Lung microvascular endothelial cell (primary cell): Measurements from ENCODE around the gene FAM180B. TPM values are rescaled to one million over a fixed set of nuclear protein-coding genes. Genes with fewer than 3 reads are reported as not detected.
A peak's percentile ranks its signal among the peaks of the same experiment; 100 is the strongest.
"Not testable (repeated sequence)": the region's sequence is repeated elsewhere in the genome, so short reads cannot be mapped to it uniquely, and the experiment has no call there.

Experiments
- DNase-seq, 2 donors: peaks; one replicate each; pipeline versions ENCODE4 v3.0.0 to v3.0.0-alpha.2; 2010; ENCODE audit warnings: low read depth in 2 of 2
- total RNA-seq: library from RNA; depleted of rRNA; stranded (reverse); fragments of >200 nt; gene quantifications from 2 replicates; pipeline ENCODE4 v1.2.1, GENCODE V29; 2014

The FAM180B gene, protein sequence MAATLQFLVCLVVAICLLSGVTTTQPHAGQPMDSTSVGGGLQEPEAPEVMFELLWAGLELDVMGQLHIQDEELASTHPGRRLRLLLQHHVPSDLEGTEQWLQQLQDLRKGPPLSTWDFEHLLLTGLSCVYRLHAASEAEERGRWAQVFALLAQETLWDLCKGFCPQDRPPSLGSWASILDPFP
- not detected in 2 replicates for total RNA-seq

- no peak for DNase-seq
Observed at GRCh38 chr11:47586098-47586855, at the start of gene FAM180B. TSS of gene FAM180B (plus strand) at chr11:47586678. CDS start at chr11:47586769, 91 bp downstream.

DNA sequence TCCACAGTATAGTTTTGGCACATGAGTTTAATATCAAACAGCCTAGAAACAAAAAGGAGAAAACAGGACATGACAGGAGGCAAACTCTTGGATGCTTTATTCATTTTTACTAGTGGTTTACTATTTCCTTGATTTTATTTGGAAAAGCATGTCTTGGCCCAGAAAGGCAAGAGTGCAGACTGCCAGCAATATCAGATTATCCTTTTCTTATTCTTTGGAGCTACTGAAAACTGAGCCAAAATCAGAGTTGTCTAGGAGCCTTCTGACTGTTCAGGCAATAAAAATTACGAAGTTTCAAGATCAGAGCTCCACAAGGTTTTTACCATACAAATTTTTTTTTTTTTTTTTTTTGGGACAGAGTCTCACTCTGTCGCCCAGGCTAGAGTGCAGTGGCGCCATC, 49.6 kb upstream of the FAM180B start:
- DNase-seq: no peak

- peak; percentile 73 for DNase-seq
Observed at GRCh38 chr11:47538741-47539565, 47.5 kb upstream of the FAM180B start.

- DNase-seq: no peak
Observed at GRCh38 chr11:47539681-47540039, 46.8 kb upstream of the FAM180B start.

DNA sequence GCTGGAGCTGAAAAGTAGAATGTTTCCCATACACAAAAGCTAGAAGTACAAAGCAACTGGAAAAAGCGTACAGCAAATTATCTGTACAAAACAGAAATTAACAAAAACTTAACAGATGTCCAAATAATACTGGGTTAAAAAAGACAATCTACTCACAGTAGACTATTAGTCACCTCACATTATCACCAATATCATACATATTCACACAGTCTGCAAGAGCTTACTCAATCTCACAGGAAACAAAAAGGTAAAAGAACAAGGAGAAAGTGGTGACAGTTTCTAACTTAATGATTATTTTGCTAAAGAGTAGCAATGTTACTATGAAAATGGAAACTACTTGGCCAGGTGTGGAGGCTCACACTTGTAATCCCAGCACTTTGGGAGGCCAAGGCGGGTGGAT, 45.4 kb upstream of the FAM180B start:
- no peak for DNase-seq

DNA sequence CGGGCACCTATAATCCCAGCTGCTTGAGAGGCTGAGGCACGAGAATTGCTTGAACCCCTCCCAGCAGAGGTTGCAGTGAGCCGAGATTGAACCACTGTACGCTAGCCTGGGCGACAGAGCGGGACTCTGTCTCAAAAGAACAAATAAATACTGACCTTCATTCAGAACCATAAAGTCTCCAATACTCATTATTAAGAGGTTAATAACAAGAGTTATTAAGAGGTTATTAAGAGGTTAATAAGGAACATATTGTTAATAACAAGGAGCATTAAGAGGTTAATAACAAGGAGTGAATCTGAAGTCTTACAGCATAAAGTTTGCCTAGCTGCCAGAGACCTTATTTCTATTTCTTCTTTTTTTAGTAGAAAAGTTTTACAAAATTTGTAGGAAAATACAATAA, 41.2 kb upstream of the FAM180B start:
- no peak for DNase-seq

GRCh38 chr11:47546274-47546673, 40.2 kb upstream of the FAM180B start:
- DNase-seq: not testable (repeated sequence)

DNA sequence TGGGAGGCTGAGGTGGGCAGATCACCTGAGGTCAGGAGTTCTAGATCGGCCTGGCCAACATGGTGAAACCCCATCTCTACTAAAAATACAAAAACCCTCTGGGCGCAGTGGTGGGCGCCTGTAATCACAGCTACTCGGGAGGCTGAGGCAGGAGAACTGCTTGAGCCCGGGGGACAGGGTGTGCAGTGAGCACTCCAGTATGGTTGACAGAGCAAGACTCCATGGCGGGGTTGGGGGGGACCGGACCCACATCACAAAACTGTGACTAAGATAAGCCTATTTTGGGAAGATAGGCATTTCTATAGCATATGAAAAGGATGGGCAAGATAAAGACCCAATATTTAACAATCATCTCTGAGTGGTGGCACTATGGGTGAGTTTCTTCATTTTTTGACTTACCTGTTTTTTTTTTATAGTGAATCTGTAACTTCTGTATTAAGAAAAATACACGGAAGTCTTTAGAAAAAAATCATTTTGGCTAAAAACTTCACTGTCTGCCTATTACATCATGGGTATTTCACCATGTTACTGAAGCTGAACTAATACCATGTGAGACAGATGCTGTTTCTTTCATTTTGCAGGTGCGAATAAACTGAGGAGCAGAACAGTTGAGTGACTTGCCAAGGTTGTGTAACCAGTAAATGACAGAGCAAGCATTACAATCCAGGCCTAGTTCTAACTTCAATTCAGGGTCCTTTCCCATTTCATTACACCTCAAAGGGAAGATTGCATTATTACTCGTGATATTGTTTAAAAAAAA, 36.0 kb upstream of the FAM180B start:
- DNase-seq: no peak

DNA sequence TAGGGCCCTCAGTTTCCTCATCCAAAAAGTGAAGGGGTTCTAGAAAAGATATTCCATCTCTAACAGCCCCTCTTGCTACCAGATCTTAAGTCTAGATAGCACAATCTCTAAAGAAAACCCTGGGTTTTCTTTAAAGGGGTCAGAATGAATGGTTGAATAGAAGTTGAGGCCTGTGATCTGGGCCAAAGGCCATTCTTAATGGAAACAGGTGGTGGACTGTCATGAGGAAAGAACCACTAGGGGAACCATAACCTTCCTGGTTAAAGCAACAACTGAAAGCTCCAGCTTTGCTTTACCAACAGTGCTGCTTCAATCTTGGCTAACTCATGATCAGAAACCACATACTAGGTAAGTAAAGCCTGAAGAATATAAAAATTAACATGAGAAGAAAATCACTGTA, 35.4 kb upstream of the FAM180B start:
- DNase-seq: peak; percentile 44 to 49

GRCh38 chr11:47552056-47552565, 34.4 kb upstream of the FAM180B start:
- DNase-seq: peak; percentile 31 to 43

DNA sequence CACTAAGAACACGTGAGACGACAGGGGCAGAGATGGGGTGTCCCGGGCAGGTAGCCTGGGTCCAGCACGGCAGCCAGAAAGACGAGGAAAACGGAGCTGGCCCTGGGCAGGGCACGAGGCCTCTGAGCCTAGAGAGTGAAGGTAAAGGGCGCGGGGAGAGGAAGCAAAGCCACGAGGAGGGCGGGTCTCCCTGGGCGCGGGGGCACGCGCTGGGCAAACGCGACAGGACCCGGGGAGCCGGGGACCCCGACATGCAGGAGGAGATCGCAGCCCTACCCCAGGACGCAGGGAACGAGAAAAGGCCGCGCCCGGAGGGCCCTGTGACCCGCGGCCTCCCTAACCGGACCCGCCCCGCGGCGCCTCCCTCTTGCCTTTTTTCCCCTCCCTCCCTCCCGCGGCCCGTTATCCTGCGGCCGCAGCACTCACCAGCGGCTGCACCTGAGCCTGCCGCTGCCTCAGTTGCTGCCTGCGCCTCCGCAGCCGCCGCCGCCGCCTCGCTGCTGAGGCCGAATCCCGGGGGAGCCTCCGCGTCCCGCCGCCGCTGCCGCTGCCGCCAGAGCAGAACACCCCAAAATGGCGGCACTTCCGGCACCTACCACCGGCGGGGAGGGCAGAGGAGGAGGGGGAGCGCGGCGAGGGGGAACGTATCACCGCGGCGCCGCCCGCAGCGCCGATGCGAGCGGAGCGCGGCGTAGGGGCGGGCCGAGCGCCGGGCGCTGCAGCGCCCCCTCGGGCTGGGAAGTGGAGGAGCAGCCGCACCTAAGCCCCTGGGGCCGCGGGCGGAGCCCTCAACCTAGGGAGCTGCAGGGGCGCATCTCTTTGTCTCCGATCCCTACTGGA, 33.7 kb upstream of the FAM180B start, which contains the start of gene CELF1:
Gene CELF1, minus strand, starts transcription at position 567 of the 840 bp plus-strand sequence. CDS start 53,609 bp downstream, outside the sequence.
- peak; percentile 92 to 94 for DNase-seq

GRCh38 chr11:47553406-47553743, 33.1 kb upstream of the FAM180B start:
- DNase-seq: peak; percentile 51 to 60

DNA sequence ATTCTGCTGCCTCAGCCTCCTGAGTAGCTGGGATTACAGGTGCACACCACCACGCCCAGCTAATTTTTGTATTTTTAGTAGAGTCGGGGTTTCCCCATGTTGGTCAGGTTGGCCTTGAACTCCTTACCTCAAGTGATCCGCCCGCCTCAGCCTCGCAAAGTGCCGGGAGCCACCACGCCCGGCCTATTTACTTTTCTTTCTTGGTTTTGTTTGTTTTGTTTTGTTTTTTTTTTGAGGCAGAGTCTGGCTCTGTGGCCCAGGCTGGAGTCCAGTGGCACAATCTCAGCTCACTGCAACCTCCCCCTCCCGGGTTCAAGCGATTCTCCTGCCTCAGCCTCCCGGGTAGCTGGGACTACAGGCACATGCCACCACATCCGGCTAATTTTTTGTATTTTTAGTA, 29.5 kb upstream of the FAM180B start:
- not testable (repeated sequence) for DNase-seq

DNA sequence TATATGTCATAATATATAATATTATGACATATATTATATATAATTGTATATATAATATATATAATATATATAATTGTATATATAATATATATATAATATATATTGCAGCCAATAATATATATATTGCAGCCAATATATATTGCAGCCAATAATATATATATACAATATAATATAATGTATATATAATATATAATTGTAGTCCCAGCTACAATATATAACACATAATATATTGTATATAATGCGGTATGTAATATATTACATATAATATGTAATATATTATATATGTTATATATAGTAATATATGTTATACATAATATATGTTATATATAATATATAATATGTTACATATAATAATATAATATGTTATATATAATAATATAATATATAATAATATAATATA, 27.8 kb upstream of the FAM180B start:
- no peak for DNase-seq

- no peak for DNase-seq
Observed at GRCh38 chr11:47560426-47560825, 26.1 kb upstream of the FAM180B start.

GRCh38 chr11:47562393-47562792, 24.1 kb upstream of the FAM180B start:
- not testable (repeated sequence) for DNase-seq

DNA sequence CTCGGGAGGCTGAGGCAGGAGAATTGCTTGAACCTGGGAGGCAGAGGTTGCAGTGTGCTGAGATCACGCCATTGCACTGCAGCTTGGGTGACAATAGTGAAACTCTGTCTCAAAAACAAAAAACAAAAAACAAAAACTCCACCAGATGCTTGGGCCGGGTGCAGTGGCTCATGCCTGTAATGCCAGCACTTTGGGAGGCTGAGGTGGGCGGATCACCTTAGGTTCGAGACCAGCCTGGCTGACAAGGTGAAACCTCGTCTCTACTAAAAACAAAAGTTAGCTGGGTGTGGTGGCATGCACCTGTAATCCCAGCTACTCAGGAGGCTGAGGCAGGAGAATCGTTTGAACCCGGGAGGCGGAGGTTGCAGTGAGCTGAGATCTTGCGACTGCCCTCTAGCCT, 22.1 kb upstream of the FAM180B start:
- DNase-seq: not testable (repeated sequence)

- DNase-seq: no peak
Observed at GRCh38 chr11:47564933-47565339, 21.5 kb upstream of the FAM180B start.

- DNase-seq: peak; percentile 79 to 82
Observed at GRCh38 chr11:47565340-47566148, 20.9 kb upstream of the FAM180B start, which contains the start of gene PTPMT1. TSS of gene PTPMT1 (plus strand) at chr11:47565599. CDS start at chr11:47565623, 24 bp downstream.
